HEK293 (cell line): ENCODE results near the gene CLIC5.

Experiments used
- CTCF ChIA-PET: fragments of 350-600 bp; formaldehyde crosslinking; extraction: SDS; loops from one replicate; lab custom pipeline; 2021; ENCODE audit warnings: antibody characterized with exemption; lab: Yijun Ruan, JAX
- POLR2A ChIA-PET: fragments of 300-600 bp; formaldehyde crosslinking; extraction: SDS; loops from one replicate; lab custom pipeline; 2020; ENCODE audit warnings: antibody characterized with exemption, inconsistent platforms; lab: Yijun Ruan, JAX
- H3K27ac ChIP-seq: fragments of 200-500 bp; sonication (Bioruptor generic); 2 replicates; pipeline ENCODE4 v1.5.1; 2014; ENCODE audit warnings: low read depth, low read length, control low read depth, inconsistent platforms; ENCODE audit errors: extremely low read depth
- H3K36me3 ChIP-seq, 2 experiments: fragments of 200-500 bp in 1 of 2; sonication (Bioruptor generic) in 1 of 2; 1 replicate in 1 of 2; 2 replicates in 1 of 2; pipeline ENCODE4 v1.5.1; 2014 to 2017; ENCODE audit warnings: inconsistent platforms in 2 of 2, low read length in 2 of 2; ENCODE audit not compliant: control insufficient read depth in 2 of 2, insufficient read depth in 1 of 2
- H3K4me1 ChIP-seq: fragments of 200-500 bp; sonication (Bioruptor generic); 2 replicates; pipeline ENCODE4 v1.5.1; 2014; ENCODE audit warnings: mild to moderate bottlenecking, low read length, inconsistent platforms; ENCODE audit not compliant: control insufficient read depth, insufficient read depth
- H3K4me3 ChIP-seq: 2 replicates; pipeline ENCODE4 v1.5.1; 2011; ENCODE audit warnings: low read depth, mild to moderate bottlenecking, control low read depth, low read length, moderate library complexity
- H3K9me3 ChIP-seq: fragments of 200-500 bp; sonication (Bioruptor generic); 2 replicates; pipeline ENCODE4 v1.5.1; 2014; ENCODE audit warnings: low read depth, low read length, inconsistent platforms; ENCODE audit not compliant: control insufficient read depth, insufficient read depth
- HOXA7 ChIP-seq: sonication (generic); formaldehyde crosslinking; IDR thresholded peaks from 2 replicates; pipeline ENCODE4 v1.8.1; 2022; ENCODE audit warnings: missing genetic modification reagents, borderline replicate concordance
- HOXD13 ChIP-seq: sonication (generic); formaldehyde crosslinking; IDR thresholded peaks from 2 replicates; pipeline ENCODE4 v1.8.0; 2022; ENCODE audit warnings: missing genetic modification reagents, borderline replicate concordance
- MYNN ChIP-seq: fragments of 450-650 bp; formaldehyde crosslinking; IDR thresholded peaks from 2 replicates; pipeline ENCODE4 v1.5.1; 2016; ENCODE audit warnings: missing biosample characterization, missing genetic modification characterization, borderline replicate concordance
- RBAK ChIP-seq: fragments of 450-650 bp; formaldehyde crosslinking; IDR thresholded peaks from 2 replicates; pipeline ENCODE4 v1.5.1; 2016; ENCODE audit warnings: missing biosample characterization, missing genetic modification characterization
- SCRT2 ChIP-seq: fragments of 450-650 bp; formaldehyde crosslinking; IDR thresholded peaks from 2 replicates; pipeline ENCODE4 v1.5.1; 2016; ENCODE audit warnings: missing biosample characterization, missing genetic modification characterization
- ZBTB20 ChIP-seq: fragments of 450-650 bp; formaldehyde crosslinking; IDR thresholded peaks from 2 replicates; pipeline ENCODE4 v1.5.1; 2016; ENCODE audit warnings: missing biosample characterization, missing genetic modification characterization
- ZBTB21 ChIP-seq: fragments of 450-650 bp; formaldehyde crosslinking; IDR thresholded peaks from 2 replicates; pipeline ENCODE4 v1.5.1; 2017; ENCODE audit warnings: missing biosample characterization, missing genetic modification characterization
- ZBTB26 ChIP-seq: fragments of 450-650 bp; formaldehyde crosslinking; optimal IDR thresholded peaks from 2 replicates; pipeline ENCODE3; 2016; ENCODE audit warnings: missing biosample characterization, mild to moderate bottlenecking, missing genetic modification characterization
- ZBTB8A ChIP-seq: fragments of 450-650 bp; formaldehyde crosslinking; IDR thresholded peaks from 2 replicates; pipeline ENCODE4 v1.5.1; 2016; ENCODE audit warnings: missing biosample characterization, missing genetic modification characterization
- ZNF146 ChIP-seq: fragments of 450-650 bp; formaldehyde crosslinking; IDR thresholded peaks from 2 replicates; pipeline ENCODE4 v1.5.1; 2016; ENCODE audit warnings: missing biosample characterization, missing genetic modification characterization
- ZNF155 ChIP-seq: fragments of 450-650 bp; formaldehyde crosslinking; IDR thresholded peaks from 2 replicates; pipeline ENCODE4 v1.5.1; 2016; ENCODE audit warnings: missing biosample characterization, missing genetic modification characterization
- ZNF184 ChIP-seq: fragments of 450-650 bp; IDR thresholded peaks from 2 replicates; pipeline ENCODE4 v1.5.1; 2018; ENCODE audit warnings: missing biosample characterization, mild to moderate bottlenecking, missing genetic modification characterization
- ZNF2 ChIP-seq: fragments of 450-650 bp; formaldehyde crosslinking; IDR thresholded peaks from 2 replicates; pipeline ENCODE4 v1.5.1; 2016; ENCODE audit warnings: missing biosample characterization, missing genetic modification characterization
- ZNF223 ChIP-seq: fragments of 450-650 bp; formaldehyde crosslinking; IDR thresholded peaks from 2 replicates; pipeline ENCODE4 v1.5.1; 2016; ENCODE audit warnings: missing biosample characterization, missing genetic modification characterization
- ZNF26 ChIP-seq: fragments of 450-650 bp; formaldehyde crosslinking; IDR thresholded peaks from 2 replicates; pipeline ENCODE4 v1.5.1; 2016; ENCODE audit warnings: missing biosample characterization, missing genetic modification characterization
- ZNF324 ChIP-seq: fragments of 450-650 bp; formaldehyde crosslinking; IDR thresholded peaks from 2 replicates; pipeline ENCODE4 v1.5.1; 2016; ENCODE audit warnings: missing biosample characterization, missing genetic modification characterization
- ZNF426 ChIP-seq: fragments of 450-650 bp; formaldehyde crosslinking; IDR thresholded peaks from 2 replicates; pipeline ENCODE4 v1.5.1; 2017; ENCODE audit warnings: missing biosample characterization, missing genetic modification characterization, mild to moderate bottlenecking, inconsistent platforms, moderate library complexity
- ZNF449 ChIP-seq: fragments of 450-650 bp; formaldehyde crosslinking; IDR thresholded peaks from 2 replicates; pipeline ENCODE4 v1.5.1; 2017; ENCODE audit warnings: missing biosample characterization, mild to moderate bottlenecking, missing genetic modification characterization, moderate library complexity
- ZNF48 ChIP-seq: fragments of 450-650 bp; formaldehyde crosslinking; IDR thresholded peaks from 2 replicates; pipeline ENCODE4 v1.5.1; 2016; ENCODE audit warnings: missing biosample characterization, missing genetic modification characterization
- ZNF624 ChIP-seq: fragments of 450-650 bp; formaldehyde crosslinking; IDR thresholded peaks from 2 replicates; pipeline ENCODE4 v1.5.1; 2017; ENCODE audit warnings: missing biosample characterization, missing genetic modification characterization
- ZNF626 ChIP-seq: fragments of 450-650 bp; sonication (Bioruptor Pico); formaldehyde crosslinking; IDR thresholded peaks from 2 replicates; pipeline ENCODE4 v1.5.1; 2018; ENCODE audit warnings: missing biosample characterization, missing genetic modification characterization, inconsistent platforms
- ZNF629 ChIP-seq: fragments of 450-650 bp; formaldehyde crosslinking; IDR thresholded peaks from 2 replicates; pipeline ENCODE4 v1.5.1; 2017; ENCODE audit warnings: missing biosample characterization, missing genetic modification characterization
- ZNF777 ChIP-seq: fragments of 450-650 bp; formaldehyde crosslinking; IDR thresholded peaks from 2 replicates; pipeline ENCODE4 v1.5.1; 2017; ENCODE audit warnings: missing biosample characterization, missing genetic modification characterization, borderline replicate concordance
- ZNF785 ChIP-seq: fragments of 450-650 bp; formaldehyde crosslinking; IDR thresholded peaks from 2 replicates; pipeline ENCODE4 v1.5.1; 2016; ENCODE audit warnings: missing biosample characterization, missing genetic modification characterization
- ZNF830 ChIP-seq: fragments of 450-650 bp; IDR thresholded peaks from 2 replicates; pipeline ENCODE4 v1.5.0; 2018; ENCODE audit warnings: missing biosample characterization, missing genetic modification characterization, low read depth, mild to moderate bottlenecking, moderate library complexity
- ZSCAN16 ChIP-seq: fragments of 450-650 bp; formaldehyde crosslinking; IDR thresholded peaks from 2 replicates; pipeline ENCODE4 v1.5.1; 2016; ENCODE audit warnings: missing biosample characterization, missing genetic modification characterization

CLIC5 gene

GRCh38 chr6:46032110-46032998 lies 16.7 kb upstream of the CLIC5 start (continued):
- TF ChIP-seq ZNF830 (tag by site-specific recombination): no peak
- no peak for TF ChIP-seq ZBTB26
- no peak for TF ChIP-seq ZNF449 (tag by site-specific recombination)
- TF ChIP-seq ZNF626 (tag by site-specific recombination): no peak
- TF ChIP-seq ZNF48 (tag by site-specific recombination): no peak

- no peaks in the 10 kb centered on the region for H3K9me3 ChIP-seq
- CTCF ChIA-PET: no interaction called here
- no peaks in the 10 kb centered on the region for H3K4me1 ChIP-seq
- no peak overlapping the region for H3K4me3 ChIP-seq
- POLR2A ChIA-PET: no interaction called here
- H3K36me3 ChIP-seq: no peaks in the 10 kb centered on the region
- no peak overlapping the region for H3K27ac ChIP-seq
- peak; percentile 59 for TF ChIP-seq SCRT2 (tag by site-specific recombination)
- TF ChIP-seq ZNF155 (tag by site-specific recombination): no peak
- no peak for TF ChIP-seq ZNF324 (tag by site-specific recombination)
- no peak for TF ChIP-seq HOXA7 (CRISPR knock-in tag)
- TF ChIP-seq, all 188 proteins: peak for 1
These were observed 13.9 kb upstream of the CLIC5 start for GRCh38 chr6:46029602-46030001.

GRCh38 chr6:46026307-46026706 lies 10.6 kb upstream of the CLIC5 start:
- ChIA-PET POLR2A (no interaction called here), CTCF (interaction anchor here (0.8 to 2.7 kb wide), 4 partner anchors 9 to 103 kb away, joined by 3 to 9 read pairs (median 3); no protein-coding TSS in a partner anchor)
- Histone ChIP-seq H3K4me1 (no peaks in the 10 kb centered on the region), H3K27ac (no peak overlapping the region), H3K4me3 (no peak overlapping the region), H3K9me3 (no peaks in the 10 kb centered on the region), H3K36me3 (no peaks in the 10 kb centered on the region)
- no peak for TF ChIP-seq ZNF777
- no peak for TF ChIP-seq RBAK (tag by site-specific recombination)
- TF ChIP-seq ZNF26 (tag by site-specific recombination): no peak
- TF ChIP-seq ZNF2: no peak
- no peak for TF ChIP-seq MYNN (tag by site-specific recombination)
- TF ChIP-seq ZBTB8A: no peak
- no peak for TF ChIP-seq ZBTB21
- no peak for TF ChIP-seq ZNF426 (tag by site-specific recombination)
- TF ChIP-seq ZNF223 (tag by site-specific recombination): no peak
- TF ChIP-seq ZBTB20 (tag by site-specific recombination): no peak
- no peak for TF ChIP-seq ZNF629
- no peak for TF ChIP-seq HOXD13 (CRISPR knock-in tag)
- TF ChIP-seq ZNF785 (tag by site-specific recombination): no peak
- TF ChIP-seq ZNF624 (tag by site-specific recombination): no peak
- TF ChIP-seq ZNF184 (tag by site-specific recombination): no peak
- TF ChIP-seq ZSCAN16 (tag by site-specific recombination): no peak
- no peak for TF ChIP-seq ZNF146 (tag by site-specific recombination)
- TF ChIP-seq ZNF155 (tag by site-specific recombination): no peak
